GM18508 (cell line): Measurements from ENCODE around the gene PPIL1.

Experiments used
- ATAC-seq: cut with Tn5 transposase; IDR thresholded peaks from one replicate; pipeline ENCODE4 v1.9.1; 2021; ENCODE audit warnings: moderate number of reproducible peaks; ENCODE audit not compliant: insufficient read depth, unreplicated experiment

Gene PPIL1

GRCh38 chr6:36858407-36858981, 16.1 kb downstream of the PPIL1 start:
- no peak for ATAC-seq

GRCh38 chr6:36857325-36857724, 17.3 kb downstream of the PPIL1 start:
- no peak for ATAC-seq

GRCh38 chr6:36856277-36856676, 18.3 kb downstream of the PPIL1 start:
- ATAC-seq, result no peak

GRCh38 chr6:36855750-36856149, 18.9 kb downstream of the PPIL1 start:
- ATAC-seq, result no peak

- ATAC-seq, result no peak
Measured at GRCh38 chr6:36853325-36853724, 21.3 kb downstream of the PPIL1 start.

- ATAC-seq, result no peak
Measured at GRCh38 chr6:36852481-36853147, 22.0 kb downstream of the PPIL1 start.

- ATAC-seq, result no peak
Measured at GRCh38 chr6:36851626-36852025, 23.0 kb downstream of the PPIL1 start.

- ATAC-seq, result no peak
Measured at GRCh38 chr6:36851149-36851614, 23.4 kb downstream of the PPIL1 start.

- ATAC-seq, result no peak
Measured at GRCh38 chr6:36850021-36850420, 24.6 kb downstream of the PPIL1 start.

GRCh38 chr6:36848658-36849441, 25.8 kb downstream of the PPIL1 start:
- no peak for ATAC-seq

- no peak for ATAC-seq
Measured at GRCh38 chr6:36847991-36848390, 26.6 kb downstream of the PPIL1 start.

GRCh38 chr6:36847152-36847551, 27.5 kb downstream of the PPIL1 start:
- ATAC-seq, result no peak

- ATAC-seq, result no peak
Measured at GRCh38 chr6:36845233-36845632, 29.4 kb downstream of the PPIL1 start.

- no peak for ATAC-seq
Measured at GRCh38 chr6:36844232-36845170, 30.1 kb downstream of the PPIL1 start.

- no peak for ATAC-seq
Measured at GRCh38 chr6:36843170-36843569, 31.4 kb downstream of the PPIL1 start.

GRCh38 chr6:36841756-36842155, 32.8 kb downstream of the PPIL1 start:
- no peak for ATAC-seq

GRCh38 chr6:36840432-36841403, 33.9 kb downstream of the PPIL1 start:
- no peak for ATAC-seq

- no peak for ATAC-seq
Measured at GRCh38 chr6:36839749-36840431, 34.7 kb downstream of the PPIL1 start.
